Heart left ventricle (tissue), 16 donors: ENCODE measurements around the gene KIF2C. TPM values are rescaled to one million over a fixed set of nuclear protein-coding genes. Genes with fewer than 3 reads are reported as not detected.
"Not testable (repeated sequence)": the region's sequence is repeated elsewhere in the genome, so short reads cannot be mapped to it uniquely, and the experiment has no call there.

Source experiments
- ATAC-seq, 4 donors: fragments of 200-7000 bp; cut with Tn5 transposase; one replicate each; pipeline ENCODE4 v1.9.1; 2020 to 2022; ENCODE audit warnings: moderate library complexity in 4 of 4, mild to moderate bottlenecking in 3 of 4, moderate number of reproducible peaks in 1 of 4
- DNase-seq, 5 donors: peaks; one replicate each; pipeline ENCODE4 v3.0.0-alpha.2; 2020
- H3K27ac ChIP-seq, 12 donors: fragments of 200-600 bp; sonication (generic) in 4 of 12; one replicate each; pipeline versions ENCODE4 v1.5.0 to v1.8.0; 2016 to 2022; ENCODE audit warnings: mild to moderate bottlenecking in 2 of 12
- H3K27me3 ChIP-seq, 9 donors: fragments of 200-600 bp; sonication (generic) in 2 of 9; one replicate each; pipeline versions ENCODE4 v1.5.1 to v1.8.0; 2016 to 2022; ENCODE audit warnings: mild to moderate bottlenecking in 3 of 9
- H3K36me3 ChIP-seq, 9 donors: fragments of 200-600 bp; sonication (generic) in 2 of 9; one replicate each; pipeline versions ENCODE4 v1.5.0 to v1.8.0; 2018 to 2022; ENCODE audit warnings: mild to moderate bottlenecking in 2 of 9
- H3K4me1 ChIP-seq, 12 donors: fragments of 200-600 bp; sonication (generic) in 4 of 12; one replicate each; pipeline versions ENCODE4 v1.5.0 to v1.8.0; 2016 to 2022; ENCODE audit warnings: mild to moderate bottlenecking in 3 of 12
- H3K4me3 ChIP-seq, 12 donors: fragments of 200-600 bp; sonication (generic) in 4 of 12; one replicate each; pipeline versions ENCODE4 v1.5.0 to v1.8.0; 2017 to 2022; ENCODE audit warnings: mild to moderate bottlenecking in 9 of 12, moderate library complexity in 4 of 12
- H3K9me3 ChIP-seq, 12 donors: fragments of 200-600 bp; sonication (generic) in 4 of 12; one replicate each; pipeline versions ENCODE4 v1.5.0 to v1.8.0; 2016 to 2022; ENCODE audit warnings: mild to moderate bottlenecking in 1 of 12
- CTCF ChIP-seq, 12 donors: fragments of 200-600 bp; sonication (generic) in 4 of 12; IDR thresholded peaks; one replicate each; pipeline versions ENCODE4 v1.5.0 to v1.8.0; 2018 to 2022; ENCODE audit warnings: antibody characterized with exemption in 12 of 12, mild to moderate bottlenecking in 5 of 12
- POLR2A ChIP-seq, 2 donors: fragments of 450-650 bp; IDR thresholded peaks; one replicate each; pipeline ENCODE4 v1.6.1; 2017; ENCODE audit warnings: antibody characterized with exemption in 2 of 2, mild to moderate bottlenecking in 2 of 2, moderate library complexity in 2 of 2
- WGBS, 4 donors: extraction: QIAGEN DNeasy Blood & Tissue Kit in 2 of 4; methylation state at CpG; one replicate each; pipeline versions ENCODE4 v1.1.5 to v1.1.7; 2013 to 2018; 5-methylcytosine and 5-hydroxymethylcytosine counted together
- intact Hi-C, 10 donors: fragments of 100-400 bp; cut with DNase I; formaldehyde crosslinking; loops; one replicate each; pipeline versions ENCODE4 v1.11.1 to v1.14.2; 2022
- polyA plus RNA-seq, 2 donors: library from polyadenylated mRNA; stranded (reverse); fragments of 200-250 nt; gene quantifications; one replicate each; pipeline ENCODE4 v1.2.3, GENCODE V29; 2013
- total RNA-seq, 9 donors: library from RNA; depleted of rRNA in 2 of 9; stranded (reverse); fragments of >200 nt in 2 of 9; fragmentation: NEBNext Ultra II Directional in 3 of 9; extraction: Animal tissue kit (Norgen Biotek cat#: 25700) in 3 of 9; gene quantifications; one replicate each; pipeline versions ENCODE4 v1.1.0 to v1.2.4, GENCODE V29; 2016 to 2023
- donor health status: ischemic (EF 13 %, LVEDD 7.1; RV severe dilation, severe dysfunction).
- donor health status: healthy with polysubstance abuse.
- donor health status: DM: no; HTN: yes; CAD: no.
- donor health status: DM: no; HTN: no; CAD: no.
- donor health status: ischemic (EF 25% LVEDD 6.9; RV normal size, moderate dysfunction).
- donor health status: ischemic (EF 25% LVEDD 5.7; RV mildly dilated, moderate dysfunction).
- donor health status: healthy.
- donor health status: DM: yes; HTN: yes; CAD: no.
- donor health status: ischemic (EF 35%, LVEDD 5.7; RV mildly dilated, moderate dysfunction).
- donor health status: nonischemic (EF 11% LVEDD 7.7; RV severe dilation, severe dysfunction).
- donor health status: DM: yes; HTN: yes; CAD: no.
- donor health status: PGD.
- donor health status: ischemic (EF 29% LVEDD 5.4; RV normal size, mild dysfunction).
- donor health status: nonischemic (EF 23%, LVEDD 6.1; RV moderate dilation, normal function).

The KIF2C gene
- total and polyA plus RNA-seq, 11 donors: 0.25 to 7.0 (median 0.97) TPM

DNA sequence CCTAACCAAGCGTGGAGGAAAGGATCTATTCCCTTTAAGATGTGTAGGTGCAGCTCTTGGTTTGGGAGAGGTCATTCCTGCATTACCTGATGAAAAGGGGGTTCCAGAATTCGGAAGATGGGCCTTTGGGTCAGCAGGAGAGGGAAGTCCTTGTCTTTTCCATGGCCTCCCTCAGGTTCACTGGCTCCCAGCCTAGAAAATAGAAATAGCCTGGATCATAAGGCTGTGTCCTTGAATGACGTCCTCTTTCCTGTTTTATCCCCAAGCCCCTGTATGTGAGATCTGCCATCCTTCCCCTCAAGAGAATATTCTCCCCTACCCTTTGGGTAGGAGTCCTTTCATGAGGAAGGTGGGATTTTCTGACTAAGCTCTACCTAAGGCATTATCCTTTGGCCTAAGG is 21.2 kb downstream of the KIF2C start:
- TF ChIP-seq POLR2A (IDR thresholded peaks at IDR 0.05): no peak
- no peak for TF ChIP-seq CTCF (IDR thresholded peaks at IDR 0.05)
- Histone ChIP-seq H3K4me3 (no peak overlapping the region), H3K27ac (no peak overlapping the region), H3K27me3 (no peaks in the 10 kb centered on the region), H3K36me3 (peaks cover 0 to 67% (median 0%) of the 10 kb centered on the region in 9 donors), H3K9me3 (no peaks in the 10 kb centered on the region), H3K4me1 (peaks cover 0 to 5% (median 0%) of the 10 kb centered on the region in 12 donors)
- ATAC-seq (peak in 3 of 4 donors; percentile 45 to 75 (median 74)), DNase-seq (no peak)
- WGBS, 4 donors: 62 to 75% (median 68%) methylated on average over 3 of the region's 3 CpGs
- intact Hi-C loops: no loop called here

- ATAC-seq, H3K27me3 ChIP-seq, H3K9me3 ChIP-seq, DNase-seq, intact Hi-C loops, H3K4me1 ChIP-seq, H3K4me3 ChIP-seq, H3K27ac ChIP-seq: not testable (repeated sequence)
- 93 to 97% (median 95%) methylated on average over 6 of the region's 6 CpGs for WGBS, 4 donors
- peaks cover 0 to 25% (median 0%) of the 10 kb centered on the region in 9 donors for H3K36me3 ChIP-seq
Observed at GRCh38 chr1:44766421-44766820, 26.8 kb downstream of the KIF2C start.

- Histone ChIP-seq H3K27me3 (no peaks in the 10 kb centered on the region), H3K36me3 (peaks cover 0 to 43% (median 37%) of the 10 kb centered on the region in 9 donors), H3K4me3 (peak within 1 kb of the TSS; percentile 59 to 95 (median 85)), H3K4me1 (peaks cover 2 to 38% (median 23%) of the 10 kb centered on the region in 12 donors), H3K27ac (peak within 1 kb of the TSS; percentile 85 to 99 (median 95)), H3K9me3 (no peaks in the 10 kb centered on the region)
- ATAC-seq (peak; percentile 89 to 96 (median 94)), DNase-seq (peak; percentile 92 to 96 (median 94))
- intact Hi-C loops: loop anchor here in 5 of 10 donors (2.0 to 10.0 kb wide), 5 partner anchors 38 to 529 kb away; partner anchors contain the start of genes RNU5D-1 (in 2 of the 5) and KIF2C (in 1 of the 5)
- peak in 1 of 12 donors; percentile 13 for TF ChIP-seq CTCF (IDR thresholded peaks at IDR 0.05)
- peak; percentile 47 to 96 for TF ChIP-seq POLR2A (IDR thresholded peaks at IDR 0.05)
- 0 to 1% (median 0%) methylated on average over 51 to 65 of the region's 65 CpGs for WGBS, 4 donors
Observed at GRCh38 chr1:44775078-44775929, 35.7 kb downstream of the KIF2C start, which contains the start of gene RPS8. Gene RPS8, plus strand, starts transcription at chr1:44775540. Its CDS starts 57 bp downstream, at chr1:44775597.

DNA sequence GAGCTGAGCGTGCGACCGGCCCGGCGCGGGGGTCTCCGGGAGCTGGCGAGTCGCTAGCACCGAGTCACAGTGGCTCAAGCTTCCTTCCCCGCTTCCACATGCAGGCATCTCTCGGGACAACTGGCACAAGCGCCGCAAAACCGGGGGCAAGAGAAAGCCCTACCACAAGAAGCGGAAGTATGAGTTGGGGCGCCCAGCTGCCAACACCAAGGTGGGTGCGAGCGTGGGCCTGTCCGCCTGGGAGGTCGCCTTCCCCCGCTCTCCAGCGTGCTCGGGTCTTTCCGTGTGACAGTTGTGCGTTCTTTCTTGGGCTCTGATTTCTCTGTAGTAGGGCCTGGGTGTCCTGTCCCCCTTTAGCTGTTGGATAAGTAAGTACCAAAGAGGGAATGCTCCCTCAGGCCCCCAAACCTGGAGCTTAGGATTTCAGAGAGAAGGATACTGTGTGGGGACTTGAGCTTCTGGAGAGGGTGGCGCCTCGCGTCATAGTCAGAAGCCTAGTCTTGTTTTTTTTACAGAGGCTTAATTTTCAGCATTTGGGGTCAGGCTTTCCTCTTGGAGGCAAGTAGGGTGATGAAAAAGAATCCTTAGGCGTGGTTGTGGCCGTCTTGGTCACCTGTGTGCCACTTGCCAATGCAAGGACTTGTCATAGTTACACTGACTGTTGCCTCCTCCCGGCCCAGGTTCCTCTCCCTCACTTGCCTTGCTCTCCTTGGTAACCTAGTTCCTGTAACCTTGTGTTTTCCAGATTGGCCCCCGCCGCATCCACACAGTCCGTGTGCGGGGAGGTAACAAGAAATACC is 36.5 kb downstream of the KIF2C start:
- Histone ChIP-seq H3K36me3 (peaks cover 0 to 49% (median 45%) of the 10 kb centered on the region in 9 donors), H3K4me1 (peaks cover 2 to 38% (median 23%) of the 10 kb centered on the region in 12 donors), H3K27me3 (no peaks in the 10 kb centered on the region), H3K27ac (peak overlapping the region; percentile 85 to 99 (median 95)), H3K9me3 (no peaks in the 10 kb centered on the region), H3K4me3 (peak overlapping the region; percentile 59 to 95 (median 85))
- peak in 3 of 4 donors; percentile 5 to 15 (median 7) for ATAC-seq
- WGBS, 4 donors: 7 to 18% (median 9%) methylated on average over 15 to 36 of the region's 36 CpGs
- TF ChIP-seq POLR2A (IDR thresholded peaks at IDR 0.05) (no peak), CTCF (IDR thresholded peaks at IDR 0.05) (no peak)
- peak in 1 of 5 donors; percentile 71 for DNase-seq
- intact Hi-C loops: loop anchor here in 5 of 10 donors (2.0 to 10.0 kb wide), 5 partner anchors 39 to 529 kb away; partner anchors contain the start of genes RNU5D-1 (in 2 of the 5) and KIF2C (in 1 of the 5)
